A549 treated with ZK216348 at 1 μM for 4 hours (cell line): ENCODE results near the gene SMIM9. TPM values are rescaled to one million over a fixed set of nuclear protein-coding genes. Genes with fewer than 3 reads are reported as not detected.

Experiments used
- total RNA-seq: library from RNA; stranded (reverse); fragments of 200-300 nt; extraction: Qiagen RNA extraction; gene quantifications from 5 replicates; pipeline ENCODE4 v1.2.3, GENCODE V29; 2022; ENCODE audit warnings: low read depth

Gene SMIM9
- not detected in 5 replicates for total RNA-seq

GRCh38 chrX:154834562-154834961, at the start of gene SMIM9:
Gene SMIM9, minus strand, starts transcription at chrX:154834662. Its CDS starts 3,806 bp downstream, at chrX:154830856.

GRCh38 chrX:154804957-154805695, 29.3 kb downstream of the SMIM9 start, which contains the start of gene MPP1:
Gene MPP1, minus strand, starts transcription at chrX:154805485. Its CDS starts 112 bp downstream, at chrX:154805373.

Other genes starting within 250 kb of the SMIM9 start
- not detected in 5 replicates for gene CTAG1A, start 249.5 kb downstream of the SMIM9 start, total RNA-seq
- not detected in 5 replicates for gene CTAG1B, start 215.4 kb downstream of the SMIM9 start, total RNA-seq
- gene CTAG2, start 181.1 kb downstream of the SMIM9 start, total RNA-seq, result not detected in 5 replicates
- 0.21 to 1.9 TPM (median 0.70 TPM) in 5 replicates for gene GAB3, start 83.6 kb downstream of the SMIM9 start, total RNA-seq
- gene DKC1, start 71.8 kb downstream of the SMIM9 start, total RNA-seq, result 153 to 244 TPM (median 171 TPM) in 5 replicates
- gene MPP1, start 29.2 kb downstream of the SMIM9 start, total RNA-seq, result 17.2 to 18.6 TPM (median 17.3 TPM) in 5 replicates
- gene F8A1, start 51.7 kb upstream of the SMIM9 start, total RNA-seq, result 57.8 to 118 TPM (median 103 TPM) in 5 replicates
- 3.7 to 4.5 TPM (median 4.3 TPM) in 5 replicates for gene F8, start 188.1 kb upstream of the SMIM9 start, total RNA-seq
- 100 to 133 TPM (median 116 TPM) in 5 replicates for gene FUNDC2, start 192.2 kb upstream of the SMIM9 start, total RNA-seq
- gene CMC4, start 236.5 kb upstream of the SMIM9 start, total RNA-seq, result 15.4 to 17.0 TPM (median 16.0 TPM) in 5 replicates
- gene MTCP1, start 236.5 kb upstream of the SMIM9 start, total RNA-seq, result 11.2 to 25.1 TPM (median 20.2 TPM) in 5 replicates
- 22.7 to 31.6 TPM (median 25.2 TPM) in 5 replicates for gene BRCC3, start 236.8 kb upstream of the SMIM9 start, total RNA-seq